Progenitor cell of endocrine pancreas (in vitro differentiated cells): ENCODE data around the gene LRRC27. TPM values are rescaled to one million over a fixed set of nuclear protein-coding genes. Genes with fewer than 3 reads are reported as not detected.

Experiments
- DNase-seq: peaks from one replicate; pipeline ENCODE4 v3.0.0; 2021; ENCODE audit warnings: low spot score; ENCODE audit not compliant: unreplicated experiment
- H3K27ac Mint-ChIP-seq: 2 replicates; pipeline ENCODE4 v1.8.0; 2021; ENCODE audit warnings: mild to moderate bottlenecking, moderate library complexity, mixed read lengths
- H3K27me3 Mint-ChIP-seq: 2 replicates; pipeline ENCODE4 v1.8.0; 2021; ENCODE audit warnings: mixed read lengths
- H3K36me3 Mint-ChIP-seq: 2 replicates; pipeline ENCODE4 v1.8.0; 2022; ENCODE audit warnings: mixed read lengths; ENCODE audit not compliant: insufficient read depth
- H3K4me1 Mint-ChIP-seq: 2 replicates; pipeline ENCODE4 v1.8.0; 2021; ENCODE audit warnings: low read depth, mixed read lengths
- H3K4me3 Mint-ChIP-seq: 2 replicates; pipeline ENCODE4 v1.8.0; 2021; ENCODE audit warnings: low read depth, mild to moderate bottlenecking, moderate library complexity, mixed read lengths
- H3K9me3 Mint-ChIP-seq: 2 replicates; pipeline ENCODE4 v1.8.0; 2021; ENCODE audit warnings: low read depth, mixed read lengths
- total RNA-seq: library from RNA; stranded (reverse); gene quantifications from 2 replicates; pipeline ENCODE4 v1.2.1, GENCODE V29; 2021
- TF ChIP-seq, protein P1 (sequence below): fragments of 200-600 bp; sonication (generic); IDR thresholded peaks from one replicate; pipeline ENCODE4 v1.5.0; 2021; ENCODE audit warnings: antibody characterized with exemption, mild to moderate bottlenecking; ENCODE audit not compliant: unreplicated experiment

The LRRC27 gene
- total RNA-seq, 1 donor from 2014 or later: 22.1 TPM

DNA sequence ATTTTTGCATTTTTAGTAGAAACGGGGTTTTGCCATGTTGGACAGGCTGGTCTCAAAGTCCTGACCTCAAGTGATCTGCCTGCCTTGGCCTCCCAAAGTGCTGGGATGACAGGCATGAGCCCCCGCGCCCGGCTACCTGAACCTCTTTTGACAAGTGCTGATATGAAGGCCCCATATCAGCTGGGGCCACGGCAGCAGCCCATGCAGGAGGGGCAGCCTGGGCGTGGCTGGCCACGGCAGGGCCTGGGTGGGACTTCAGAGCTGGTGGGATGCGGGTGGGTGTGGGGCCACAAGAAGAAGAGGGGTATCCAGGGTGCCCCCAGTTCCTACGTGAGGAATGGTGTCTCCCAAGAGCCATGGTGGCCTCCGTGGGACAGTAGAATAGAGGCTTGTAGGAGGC is 6.9 kb downstream of the LRRC27 start:
- Mint-ChIP-seq H3K27me3 (no peaks in the 10 kb centered on the region), H3K4me1 (peaks cover 12% of the 10 kb centered on the region), H3K36me3 (peaks cover 22% of the 10 kb centered on the region), H3K4me3 (no peak overlapping the region), H3K27ac (no peak overlapping the region), H3K9me3 (peaks cover 3% of the 10 kb centered on the region)
- TF ChIP-seq, protein P1, sequence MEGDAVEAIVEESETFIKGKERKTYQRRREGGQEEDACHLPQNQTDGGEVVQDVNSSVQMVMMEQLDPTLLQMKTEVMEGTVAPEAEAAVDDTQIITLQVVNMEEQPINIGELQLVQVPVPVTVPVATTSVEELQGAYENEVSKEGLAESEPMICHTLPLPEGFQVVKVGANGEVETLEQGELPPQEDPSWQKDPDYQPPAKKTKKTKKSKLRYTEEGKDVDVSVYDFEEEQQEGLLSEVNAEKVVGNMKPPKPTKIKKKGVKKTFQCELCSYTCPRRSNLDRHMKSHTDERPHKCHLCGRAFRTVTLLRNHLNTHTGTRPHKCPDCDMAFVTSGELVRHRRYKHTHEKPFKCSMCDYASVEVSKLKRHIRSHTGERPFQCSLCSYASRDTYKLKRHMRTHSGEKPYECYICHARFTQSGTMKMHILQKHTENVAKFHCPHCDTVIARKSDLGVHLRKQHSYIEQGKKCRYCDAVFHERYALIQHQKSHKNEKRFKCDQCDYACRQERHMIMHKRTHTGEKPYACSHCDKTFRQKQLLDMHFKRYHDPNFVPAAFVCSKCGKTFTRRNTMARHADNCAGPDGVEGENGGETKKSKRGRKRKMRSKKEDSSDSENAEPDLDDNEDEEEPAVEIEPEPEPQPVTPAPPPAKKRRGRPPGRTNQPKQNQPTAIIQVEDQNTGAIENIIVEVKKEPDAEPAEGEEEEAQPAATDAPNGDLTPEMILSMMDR: no peak
- DNase-seq: no peak

DNA sequence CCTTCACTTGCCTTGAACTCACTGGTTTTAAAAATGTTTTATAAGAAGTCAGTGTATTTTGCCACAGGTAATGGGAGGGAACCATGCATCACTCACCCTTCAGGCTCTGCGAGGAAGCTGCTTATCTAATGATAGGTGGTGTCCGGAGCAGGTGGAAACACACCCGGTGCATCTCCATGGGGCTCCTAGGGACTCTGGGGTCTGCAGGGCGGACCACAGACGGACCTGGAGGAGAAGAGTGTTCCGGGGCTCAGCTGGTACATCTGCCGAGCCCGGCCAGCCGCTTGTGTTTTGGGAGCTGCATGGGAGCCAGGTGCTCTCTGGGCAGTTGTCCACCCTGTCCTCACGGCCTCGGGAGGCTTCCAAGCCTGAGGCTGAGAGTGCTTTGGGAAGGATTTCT is 7.3 kb downstream of the LRRC27 start:
- DNase-seq: no peak
- no peaks in the 10 kb centered on the region for H3K27me3 Mint-ChIP-seq
- H3K36me3 Mint-ChIP-seq: peaks cover 23% of the 10 kb centered on the region
- H3K4me1 Mint-ChIP-seq: peaks cover 12% of the 10 kb centered on the region
- TF ChIP-seq, protein P1: no peak
- H3K4me3 Mint-ChIP-seq: no peak overlapping the region
- H3K27ac Mint-ChIP-seq: no peak overlapping the region
- peaks cover 3% of the 10 kb centered on the region for H3K9me3 Mint-ChIP-seq

DNA sequence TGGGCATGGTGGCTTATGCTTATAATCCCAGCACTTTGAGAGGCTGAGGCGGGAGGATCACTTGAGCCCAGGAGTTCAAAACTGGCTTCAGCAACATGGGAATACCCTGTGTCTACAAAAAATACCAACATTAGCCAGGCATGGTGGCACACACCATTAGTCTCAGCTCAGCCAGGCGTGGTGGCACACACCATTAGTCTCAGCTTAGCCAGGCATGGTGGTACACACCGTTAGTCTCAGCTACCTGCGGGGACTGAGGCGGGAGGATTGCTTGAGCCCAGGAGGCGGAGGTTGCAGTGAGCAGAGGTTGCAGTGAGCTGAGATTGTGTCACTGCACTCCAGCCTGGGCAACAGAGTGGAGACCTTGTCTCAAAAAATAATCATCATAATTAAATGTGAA is 9.0 kb downstream of the LRRC27 start:
- Mint-ChIP-seq H3K36me3 (peaks cover 31% of the 10 kb centered on the region), H3K27ac (no peak overlapping the region), H3K27me3 (no peaks in the 10 kb centered on the region), H3K9me3 (peaks cover 3% of the 10 kb centered on the region), H3K4me3 (no peak overlapping the region), H3K4me1 (peaks cover 5% of the 10 kb centered on the region)
- TF ChIP-seq, protein P1: no peak
- no peak for DNase-seq

DNA sequence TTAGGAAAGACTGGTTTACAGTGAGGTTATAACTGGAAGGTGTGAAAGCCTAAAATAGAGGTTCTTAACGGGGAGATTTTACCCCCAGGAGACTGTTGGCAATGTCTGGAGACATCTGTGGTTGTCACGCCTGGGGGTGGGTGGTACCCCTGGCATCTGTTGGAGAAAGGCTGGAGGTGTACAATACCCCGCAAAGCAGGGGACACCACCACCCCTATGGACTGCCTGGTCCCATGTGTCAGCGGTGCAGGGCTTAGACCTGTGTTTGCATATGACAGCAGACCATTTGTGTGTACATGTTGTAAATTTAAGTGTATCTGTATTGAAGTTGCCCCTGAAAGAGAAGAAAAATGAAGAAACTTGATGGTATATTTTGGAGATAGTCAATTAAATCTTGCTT is 9.8 kb downstream of the LRRC27 start:
- H3K36me3 Mint-ChIP-seq: peaks cover 32% of the 10 kb centered on the region
- H3K4me3 Mint-ChIP-seq: no peak overlapping the region
- DNase-seq: no peak
- TF ChIP-seq, protein P1: no peak
- no peaks in the 10 kb centered on the region for H3K27me3 Mint-ChIP-seq
- no peak overlapping the region for H3K27ac Mint-ChIP-seq
- H3K9me3 Mint-ChIP-seq: peaks cover 3% of the 10 kb centered on the region
- no peaks in the 10 kb centered on the region for H3K4me1 Mint-ChIP-seq

DNA sequence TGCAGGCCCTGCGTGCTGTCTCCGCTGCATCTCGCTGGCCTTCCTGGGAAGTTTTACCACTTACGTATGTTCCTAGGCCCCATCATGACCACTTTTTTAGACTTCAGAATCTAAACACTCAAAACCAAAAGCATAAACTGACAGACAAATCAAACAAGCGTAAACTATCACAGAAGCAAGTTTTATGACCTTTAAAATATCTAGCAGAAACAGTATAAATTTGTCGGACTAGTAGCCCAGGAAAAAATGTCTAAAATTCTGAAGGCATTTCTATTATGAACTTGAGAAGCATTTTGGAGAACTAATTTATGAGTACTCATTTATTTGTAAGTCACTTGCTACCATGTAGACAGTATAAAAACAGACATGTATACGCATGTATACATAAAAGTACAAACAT is 10.6 kb downstream of the LRRC27 start:
- H3K4me1 Mint-ChIP-seq: peaks cover 1% of the 10 kb centered on the region
- DNase-seq: no peak
- TF ChIP-seq, protein P1: no peak
- H3K9me3 Mint-ChIP-seq: peaks cover 3% of the 10 kb centered on the region
- no peaks in the 10 kb centered on the region for H3K27me3 Mint-ChIP-seq
- H3K27ac Mint-ChIP-seq: no peak overlapping the region
- H3K4me3 Mint-ChIP-seq: no peak overlapping the region
- H3K36me3 Mint-ChIP-seq: peaks cover 33% of the 10 kb centered on the region
